ENCODE data around the gene MCM3.

MCM3 gene

DNA sequence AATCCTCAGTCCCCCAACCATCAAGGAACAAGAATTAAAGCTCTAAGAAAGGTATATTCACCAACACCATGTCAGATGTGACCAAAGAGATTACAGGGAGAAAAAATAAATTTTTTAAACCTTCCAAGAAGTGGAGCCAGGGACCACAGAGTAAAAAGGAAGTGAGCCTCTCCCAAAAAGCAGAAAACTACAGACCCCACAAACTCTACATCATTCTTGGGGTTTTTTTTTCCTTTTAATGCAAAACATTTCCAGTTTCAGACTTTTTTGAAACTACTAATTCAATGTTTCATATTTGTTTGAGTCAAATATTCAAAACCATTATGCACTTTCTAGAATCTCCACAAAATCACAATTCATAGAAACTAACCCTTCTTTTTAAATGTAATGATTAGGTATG is 33.4 kb downstream of the MCM3 start:
- no peak for DNase-seq (ENCODE audit: low read depth in 1 of 2, low spot score in 1 of 2)
- H3K4me3 ChIP-seq (replicated peaks; ENCODE audit: insufficient read depth, low read length): no peak overlapping the region
- TF ChIP-seq, protein P1, sequence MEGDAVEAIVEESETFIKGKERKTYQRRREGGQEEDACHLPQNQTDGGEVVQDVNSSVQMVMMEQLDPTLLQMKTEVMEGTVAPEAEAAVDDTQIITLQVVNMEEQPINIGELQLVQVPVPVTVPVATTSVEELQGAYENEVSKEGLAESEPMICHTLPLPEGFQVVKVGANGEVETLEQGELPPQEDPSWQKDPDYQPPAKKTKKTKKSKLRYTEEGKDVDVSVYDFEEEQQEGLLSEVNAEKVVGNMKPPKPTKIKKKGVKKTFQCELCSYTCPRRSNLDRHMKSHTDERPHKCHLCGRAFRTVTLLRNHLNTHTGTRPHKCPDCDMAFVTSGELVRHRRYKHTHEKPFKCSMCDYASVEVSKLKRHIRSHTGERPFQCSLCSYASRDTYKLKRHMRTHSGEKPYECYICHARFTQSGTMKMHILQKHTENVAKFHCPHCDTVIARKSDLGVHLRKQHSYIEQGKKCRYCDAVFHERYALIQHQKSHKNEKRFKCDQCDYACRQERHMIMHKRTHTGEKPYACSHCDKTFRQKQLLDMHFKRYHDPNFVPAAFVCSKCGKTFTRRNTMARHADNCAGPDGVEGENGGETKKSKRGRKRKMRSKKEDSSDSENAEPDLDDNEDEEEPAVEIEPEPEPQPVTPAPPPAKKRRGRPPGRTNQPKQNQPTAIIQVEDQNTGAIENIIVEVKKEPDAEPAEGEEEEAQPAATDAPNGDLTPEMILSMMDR (IDR thresholded peaks at IDR 0.05; ENCODE audit: insufficient read depth, low read length): no peak
- TF ChIP-seq SPI1 (IDR thresholded peaks at IDR 0.05; ENCODE audit: borderline replicate concordance, low read depth): no peak
- no peak for TF ChIP-seq GABPA (IDR thresholded peaks at IDR 0.05; ENCODE audit: low read depth)
- TF ChIP-seq, protein P2, sequence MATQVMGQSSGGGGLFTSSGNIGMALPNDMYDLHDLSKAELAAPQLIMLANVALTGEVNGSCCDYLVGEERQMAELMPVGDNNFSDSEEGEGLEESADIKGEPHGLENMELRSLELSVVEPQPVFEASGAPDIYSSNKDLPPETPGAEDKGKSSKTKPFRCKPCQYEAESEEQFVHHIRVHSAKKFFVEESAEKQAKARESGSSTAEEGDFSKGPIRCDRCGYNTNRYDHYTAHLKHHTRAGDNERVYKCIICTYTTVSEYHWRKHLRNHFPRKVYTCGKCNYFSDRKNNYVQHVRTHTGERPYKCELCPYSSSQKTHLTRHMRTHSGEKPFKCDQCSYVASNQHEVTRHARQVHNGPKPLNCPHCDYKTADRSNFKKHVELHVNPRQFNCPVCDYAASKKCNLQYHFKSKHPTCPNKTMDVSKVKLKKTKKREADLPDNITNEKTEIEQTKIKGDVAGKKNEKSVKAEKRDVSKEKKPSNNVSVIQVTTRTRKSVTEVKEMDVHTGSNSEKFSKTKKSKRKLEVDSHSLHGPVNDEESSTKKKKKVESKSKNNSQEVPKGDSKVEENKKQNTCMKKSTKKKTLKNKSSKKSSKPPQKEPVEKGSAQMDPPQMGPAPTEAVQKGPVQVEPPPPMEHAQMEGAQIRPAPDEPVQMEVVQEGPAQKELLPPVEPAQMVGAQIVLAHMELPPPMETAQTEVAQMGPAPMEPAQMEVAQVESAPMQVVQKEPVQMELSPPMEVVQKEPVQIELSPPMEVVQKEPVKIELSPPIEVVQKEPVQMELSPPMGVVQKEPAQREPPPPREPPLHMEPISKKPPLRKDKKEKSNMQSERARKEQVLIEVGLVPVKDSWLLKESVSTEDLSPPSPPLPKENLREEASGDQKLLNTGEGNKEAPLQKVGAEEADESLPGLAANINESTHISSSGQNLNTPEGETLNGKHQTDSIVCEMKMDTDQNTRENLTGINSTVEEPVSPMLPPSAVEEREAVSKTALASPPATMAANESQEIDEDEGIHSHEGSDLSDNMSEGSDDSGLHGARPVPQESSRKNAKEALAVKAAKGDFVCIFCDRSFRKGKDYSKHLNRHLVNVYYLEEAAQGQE (IDR thresholded peaks at IDR 0.05; ENCODE audit: insufficient replicate concordance, low read depth): no peak
- TF ChIP-seq POLR2AphosphoS5 (IDR thresholded peaks at IDR 0.05; ENCODE audit: low read depth): no peak
- H3K27me3 ChIP-seq (ENCODE audit: insufficient read depth, poor library complexity, severe bottlenecking): peaks cover 5% of the 10 kb centered on the region
- H3K27ac ChIP-seq (replicated peaks): no peak overlapping the region

DNA sequence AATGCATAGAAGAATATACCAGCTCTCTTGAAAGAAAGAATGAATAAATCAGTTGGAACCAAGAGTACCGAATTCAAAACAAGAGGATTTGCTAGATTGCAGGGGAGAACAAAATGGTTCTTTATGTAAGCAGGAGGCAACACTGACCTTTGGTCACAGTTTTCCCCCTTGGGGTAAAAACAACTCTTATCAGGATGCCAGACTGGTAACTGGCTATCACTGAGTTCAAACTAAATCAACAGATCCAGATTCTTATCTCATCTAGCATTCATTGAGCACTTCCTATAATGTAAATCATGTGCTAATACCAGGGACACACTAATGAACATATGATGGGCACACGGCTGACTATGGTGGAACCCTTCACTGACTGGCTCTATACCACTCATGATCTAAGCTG is 35.5 kb downstream of the MCM3 start:
- DNase-seq (ENCODE audit: low read depth in 1 of 2, low spot score in 1 of 2): no peak
- TF ChIP-seq, protein P1 (IDR thresholded peaks at IDR 0.05; ENCODE audit: insufficient read depth, low read length): no peak
- TF ChIP-seq SPI1 (IDR thresholded peaks at IDR 0.05; ENCODE audit: borderline replicate concordance, low read depth): no peak
- no peak for TF ChIP-seq GABPA (IDR thresholded peaks at IDR 0.05; ENCODE audit: low read depth)
- TF ChIP-seq, protein P2 (IDR thresholded peaks at IDR 0.05; ENCODE audit: insufficient replicate concordance, low read depth): no peak
- no peak for TF ChIP-seq POLR2AphosphoS5 (IDR thresholded peaks at IDR 0.05; ENCODE audit: low read depth)
- H3K4me3 ChIP-seq (replicated peaks; ENCODE audit: insufficient read depth, low read length): no peak overlapping the region
- peaks cover 4% of the 10 kb centered on the region for H3K27me3 ChIP-seq (ENCODE audit: insufficient read depth, poor library complexity, severe bottlenecking)
- no peak overlapping the region for H3K27ac ChIP-seq (replicated peaks)

DNA sequence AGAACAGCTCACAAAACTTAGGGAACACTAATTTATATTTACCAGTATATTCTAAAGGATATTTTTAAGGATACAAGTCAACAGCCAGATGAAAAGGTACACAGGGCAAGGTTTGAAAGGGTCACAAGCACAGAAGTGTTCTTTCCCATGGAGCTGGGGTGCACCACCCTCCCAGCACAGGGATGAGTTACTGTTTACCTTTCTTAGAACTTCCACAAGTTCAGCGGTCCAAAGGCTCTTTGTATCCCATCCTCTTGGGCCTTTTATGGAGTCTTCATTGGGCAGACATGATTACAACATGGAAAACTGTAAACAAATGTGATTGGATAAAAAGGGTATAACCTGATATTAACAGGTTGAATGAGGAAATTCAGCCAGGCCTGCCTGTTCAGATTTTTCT is 39.1 kb downstream of the MCM3 start:
- no peak for DNase-seq (ENCODE audit: low read depth in 1 of 2, low spot score in 1 of 2)
- H3K4me3 ChIP-seq (replicated peaks; ENCODE audit: insufficient read depth, low read length): no peak overlapping the region
- TF ChIP-seq, protein P2 (IDR thresholded peaks at IDR 0.05; ENCODE audit: insufficient replicate concordance, low read depth): no peak
- TF ChIP-seq, protein P1 (IDR thresholded peaks at IDR 0.05; ENCODE audit: insufficient read depth, low read length): no peak
- TF ChIP-seq POLR2AphosphoS5 (IDR thresholded peaks at IDR 0.05; ENCODE audit: low read depth): no peak
- TF ChIP-seq SPI1 (IDR thresholded peaks at IDR 0.05; ENCODE audit: borderline replicate concordance, low read depth): no peak
- no peak for TF ChIP-seq GABPA (IDR thresholded peaks at IDR 0.05; ENCODE audit: low read depth)
- H3K27me3 ChIP-seq (ENCODE audit: insufficient read depth, poor library complexity, severe bottlenecking): peaks cover 6% of the 10 kb centered on the region
- no peak overlapping the region for H3K27ac ChIP-seq (replicated peaks)

All from HL-60 (cell line).